ENCODE measurements around the gene PANK1. TPM values are rescaled to one million over a fixed set of nuclear protein-coding genes. Genes with fewer than 3 reads are reported as not detected.
"Not testable (repeated sequence)": the region's sequence is repeated elsewhere in the genome, so short reads cannot be mapped to it uniquely, and the experiment has no call there.

Gene PANK1
- total RNA-seq, 1 donor from 2014 or later, result 32.5 TPM

DNA sequence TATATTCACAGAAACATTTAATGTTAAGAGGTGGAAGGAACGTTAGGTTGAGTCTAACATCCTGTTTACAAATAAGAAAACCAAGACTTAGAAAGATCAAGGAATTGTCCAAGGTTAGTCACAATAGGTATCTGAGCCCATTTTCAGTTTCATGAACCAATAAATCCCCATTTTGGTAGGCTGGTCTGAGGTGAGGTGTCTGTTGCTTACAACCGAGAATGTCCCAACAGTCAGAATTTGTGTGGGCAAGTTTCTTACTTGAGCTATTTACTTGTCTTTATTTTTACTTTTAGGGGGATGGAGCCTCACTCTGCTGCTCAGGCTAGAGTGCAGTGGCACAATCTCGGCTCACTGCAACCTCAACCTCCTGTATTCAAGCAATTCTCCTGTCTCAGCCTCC is 23.6 kb downstream of the PANK1 start:
- H3K9me3 Mint-ChIP-seq, result peaks cover 6% of the 10 kb centered on the region
- H3K36me3 Mint-ChIP-seq, result peaks cover 27% of the 10 kb centered on the region

DNA sequence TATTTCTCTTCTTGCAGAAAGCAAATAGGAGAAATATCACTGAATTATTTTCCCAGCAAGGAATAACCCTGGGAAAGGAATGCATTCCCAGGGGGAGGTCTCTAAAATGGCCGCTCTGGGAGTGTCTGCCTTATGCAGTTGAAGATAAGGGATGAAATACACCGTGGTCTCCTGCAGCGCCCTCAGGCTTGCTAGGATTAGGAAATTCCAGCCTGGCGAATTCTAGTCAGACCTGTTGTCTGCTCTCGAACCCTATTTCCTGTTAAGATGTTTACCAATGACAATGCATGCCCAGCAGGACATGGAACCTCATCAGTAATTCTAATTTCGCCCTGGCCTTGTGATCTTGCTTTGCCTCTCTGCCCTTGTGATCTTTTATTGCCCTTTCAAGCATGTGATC is 24.7 kb downstream of the PANK1 start:
- DNase-seq (ENCODE audit: extremely low spot score, unreplicated experiment); H3K27me3 Mint-ChIP-seq; H3K4me1 Mint-ChIP-seq (ENCODE audit: unreplicated experiment); H3K9me3 Mint-ChIP-seq; H3K27ac Mint-ChIP-seq; H3K4me3 Mint-ChIP-seq: not testable (repeated sequence)
- H3K36me3 Mint-ChIP-seq, result peaks cover 21% of the 10 kb centered on the region

More for the DNA sequence above, 23.6 kb downstream of the PANK1 start:
- H3K4me3 Mint-ChIP-seq, result no peak overlapping the region
- H3K27ac Mint-ChIP-seq, result no peak overlapping the region
- no peaks in the 10 kb centered on the region for H3K27me3 Mint-ChIP-seq
- TF ChIP-seq, protein P1, sequence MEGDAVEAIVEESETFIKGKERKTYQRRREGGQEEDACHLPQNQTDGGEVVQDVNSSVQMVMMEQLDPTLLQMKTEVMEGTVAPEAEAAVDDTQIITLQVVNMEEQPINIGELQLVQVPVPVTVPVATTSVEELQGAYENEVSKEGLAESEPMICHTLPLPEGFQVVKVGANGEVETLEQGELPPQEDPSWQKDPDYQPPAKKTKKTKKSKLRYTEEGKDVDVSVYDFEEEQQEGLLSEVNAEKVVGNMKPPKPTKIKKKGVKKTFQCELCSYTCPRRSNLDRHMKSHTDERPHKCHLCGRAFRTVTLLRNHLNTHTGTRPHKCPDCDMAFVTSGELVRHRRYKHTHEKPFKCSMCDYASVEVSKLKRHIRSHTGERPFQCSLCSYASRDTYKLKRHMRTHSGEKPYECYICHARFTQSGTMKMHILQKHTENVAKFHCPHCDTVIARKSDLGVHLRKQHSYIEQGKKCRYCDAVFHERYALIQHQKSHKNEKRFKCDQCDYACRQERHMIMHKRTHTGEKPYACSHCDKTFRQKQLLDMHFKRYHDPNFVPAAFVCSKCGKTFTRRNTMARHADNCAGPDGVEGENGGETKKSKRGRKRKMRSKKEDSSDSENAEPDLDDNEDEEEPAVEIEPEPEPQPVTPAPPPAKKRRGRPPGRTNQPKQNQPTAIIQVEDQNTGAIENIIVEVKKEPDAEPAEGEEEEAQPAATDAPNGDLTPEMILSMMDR (conservative IDR thresholded peaks at IDR 0.05), result no peak
- peaks cover 11% of the 10 kb centered on the region for H3K4me1 Mint-ChIP-seq (ENCODE audit: unreplicated experiment)
- no peak for DNase-seq (ENCODE audit: extremely low spot score, unreplicated experiment)

DNA sequence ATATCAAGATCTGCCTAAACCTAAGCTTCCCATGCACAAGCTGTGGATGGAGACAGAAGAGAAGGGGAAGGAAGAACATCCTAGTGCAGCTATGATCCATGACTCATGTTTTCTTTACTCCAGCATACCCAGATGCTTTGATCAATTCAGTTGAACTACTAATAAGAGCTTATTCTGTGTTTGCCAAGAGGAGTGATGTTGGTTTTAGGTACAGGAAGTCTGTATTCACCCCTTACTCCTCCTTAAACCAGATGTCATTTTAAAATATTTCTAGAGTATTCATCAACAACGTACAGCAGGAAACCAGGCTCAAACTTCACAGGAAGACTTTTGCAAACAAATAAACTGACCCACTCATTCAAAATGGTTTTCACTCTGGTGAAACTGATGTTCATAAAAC is 29.2 kb downstream of the PANK1 start:
- Mint-ChIP-seq H3K9me3 (no peaks in the 10 kb centered on the region), H3K36me3 (peaks cover 16% of the 10 kb centered on the region), H3K27ac (no peak overlapping the region), H3K4me1 (ENCODE audit: unreplicated experiment) (peaks cover 18% of the 10 kb centered on the region), H3K27me3 (no peaks in the 10 kb centered on the region), H3K4me3 (no peak overlapping the region)
- no peak for DNase-seq (ENCODE audit: extremely low spot score, unreplicated experiment)
- TF ChIP-seq, protein P1 (conservative IDR thresholded peaks at IDR 0.05), result no peak

DNA sequence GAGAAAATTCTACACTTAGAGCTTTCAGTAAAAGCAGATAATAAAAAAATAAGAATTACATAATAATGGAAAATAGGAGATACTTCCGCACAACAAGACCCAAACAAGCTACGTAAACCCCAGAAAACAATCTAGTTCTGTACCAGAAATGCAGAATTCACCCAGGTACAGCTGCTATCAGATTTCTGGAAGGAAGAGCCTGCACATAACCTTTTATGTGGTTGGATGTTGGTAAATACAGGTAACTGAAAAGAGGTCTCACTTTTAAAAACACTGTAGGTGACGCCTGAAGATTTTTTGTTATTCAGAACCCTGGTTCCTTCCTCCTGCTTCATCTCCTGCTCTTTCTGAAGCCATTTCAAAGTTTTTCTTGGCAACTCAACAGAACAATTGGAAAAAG is 29.9 kb downstream of the PANK1 start:
- TF ChIP-seq, protein P1 (conservative IDR thresholded peaks at IDR 0.05), result no peak
- peaks cover 18% of the 10 kb centered on the region for H3K4me1 Mint-ChIP-seq (ENCODE audit: unreplicated experiment)
- no peak overlapping the region for H3K27ac Mint-ChIP-seq
- no peaks in the 10 kb centered on the region for H3K27me3 Mint-ChIP-seq
- H3K9me3 Mint-ChIP-seq, result no peaks in the 10 kb centered on the region
- no peak for DNase-seq (ENCODE audit: extremely low spot score, unreplicated experiment)
- peaks cover 20% of the 10 kb centered on the region for H3K36me3 Mint-ChIP-seq
- H3K4me3 Mint-ChIP-seq, result no peak overlapping the region

DNA sequence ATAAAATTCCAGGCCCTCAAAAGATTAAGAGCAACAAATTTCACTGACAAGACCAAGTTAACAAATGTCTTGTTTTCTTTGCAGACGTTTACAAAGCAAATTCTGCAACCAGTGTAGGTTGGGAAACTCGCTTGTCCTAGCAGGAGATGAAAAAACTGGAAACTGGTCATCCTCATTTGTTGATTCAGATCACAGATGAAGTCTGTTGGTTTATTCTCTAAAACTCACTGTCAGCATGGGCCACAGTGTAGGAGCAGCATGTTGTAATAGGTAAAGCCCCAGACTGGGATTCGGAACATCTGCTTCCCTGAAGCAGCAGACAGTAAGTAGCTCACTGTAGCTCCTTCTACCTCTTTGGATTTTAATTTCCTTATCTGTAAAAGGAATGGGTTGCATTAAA is 31.5 kb downstream of the PANK1 start:
- Mint-ChIP-seq H3K9me3 (no peaks in the 10 kb centered on the region), H3K36me3 (peaks cover 27% of the 10 kb centered on the region), H3K27me3 (no peaks in the 10 kb centered on the region), H3K4me1 (ENCODE audit: unreplicated experiment) (peaks cover 18% of the 10 kb centered on the region), H3K4me3 (no peak overlapping the region), H3K27ac (no peak overlapping the region)
- TF ChIP-seq, protein P1 (conservative IDR thresholded peaks at IDR 0.05), result no peak
- DNase-seq (ENCODE audit: extremely low spot score, unreplicated experiment), result no peak

DNA sequence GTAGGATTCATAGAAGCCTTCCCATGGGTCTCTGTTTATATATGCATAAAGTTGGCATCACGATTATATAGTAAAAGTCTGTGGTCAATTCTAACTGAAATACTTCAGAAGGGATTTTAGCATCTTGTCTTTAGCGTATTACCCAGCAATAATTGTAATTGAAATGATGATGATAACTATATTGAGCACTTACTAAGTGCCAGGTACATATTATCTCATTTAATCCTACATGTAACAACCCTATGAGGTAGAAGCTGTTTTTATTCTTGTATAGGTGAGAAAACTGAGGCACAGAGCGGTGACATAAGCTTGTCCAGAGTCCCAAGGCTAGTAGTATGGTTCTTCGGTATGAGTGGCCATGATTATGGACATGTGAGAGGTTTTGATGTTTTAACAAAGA is 33.8 kb downstream of the PANK1 start:
- no peak for DNase-seq (ENCODE audit: extremely low spot score, unreplicated experiment)
- peaks cover 30% of the 10 kb centered on the region for H3K36me3 Mint-ChIP-seq

More for the DNA sequence above, 33.8 kb downstream of the PANK1 start:
- TF ChIP-seq, protein P1 (conservative IDR thresholded peaks at IDR 0.05), result no peak
- no peaks in the 10 kb centered on the region for H3K9me3 Mint-ChIP-seq
- no peak overlapping the region for H3K27ac Mint-ChIP-seq
- no peaks in the 10 kb centered on the region for H3K27me3 Mint-ChIP-seq
- H3K4me1 Mint-ChIP-seq (ENCODE audit: unreplicated experiment), result peaks cover 15% of the 10 kb centered on the region
- H3K4me3 Mint-ChIP-seq, result no peak overlapping the region

All from type B pancreatic cell (in vitro differentiated cells).